ENCODE measurements around the gene PTTG1IP. TPM values are rescaled to one million over a fixed set of nuclear protein-coding genes. Genes with fewer than 3 reads are reported as not detected.
A peak's percentile ranks its signal among the peaks of the same experiment; 100 is the strongest.

The PTTG1IP gene
- total and polyA plus RNA-seq, 2 of the 13 experiments (the other 11 are each of a cell fraction or from before 2014, with no cell fraction given) = 161 to 700 TPM

DNA sequence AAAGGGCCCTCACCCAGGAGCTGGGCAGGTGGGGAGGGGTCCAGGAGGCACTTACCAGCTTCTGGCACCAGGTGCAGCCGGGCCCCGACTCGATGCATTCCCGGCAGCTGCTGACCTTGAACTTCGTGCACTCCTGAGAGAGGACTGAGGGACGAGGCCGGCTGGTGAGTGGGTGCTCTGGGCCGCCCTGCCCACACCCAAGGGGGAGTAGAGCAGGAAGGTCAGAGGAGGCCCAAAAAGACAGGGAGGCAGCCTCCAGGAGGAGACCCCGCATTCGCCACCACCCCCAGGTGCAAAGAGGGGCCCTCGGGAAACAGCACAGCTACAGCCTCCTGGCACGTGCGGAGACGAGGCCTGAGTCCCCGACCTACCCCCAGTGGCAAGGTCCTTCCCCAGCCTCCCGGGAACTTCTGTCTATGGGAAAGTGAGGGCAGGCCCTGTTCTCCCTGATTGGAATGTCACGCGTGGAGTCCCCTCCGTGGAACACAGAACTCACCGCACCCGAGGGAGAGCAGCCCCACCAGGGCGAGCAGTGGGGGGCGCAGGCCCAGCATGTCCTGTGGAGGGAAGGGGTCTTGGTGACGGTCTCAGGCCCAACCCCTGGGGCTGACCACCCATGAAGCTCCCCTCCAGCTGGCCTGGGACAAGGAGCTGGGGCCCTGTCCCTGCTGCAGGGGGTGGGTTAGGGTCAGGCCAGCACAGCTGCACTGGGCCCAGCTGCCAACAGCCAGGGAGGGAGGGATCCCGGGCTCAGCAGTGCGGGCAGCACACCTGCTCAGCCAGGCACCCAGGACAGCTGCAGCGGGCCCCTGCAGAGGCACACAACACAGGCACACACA is 37.0 kb upstream of the PTTG1IP start (continued):
- TF ChIP-seq, protein P1, sequence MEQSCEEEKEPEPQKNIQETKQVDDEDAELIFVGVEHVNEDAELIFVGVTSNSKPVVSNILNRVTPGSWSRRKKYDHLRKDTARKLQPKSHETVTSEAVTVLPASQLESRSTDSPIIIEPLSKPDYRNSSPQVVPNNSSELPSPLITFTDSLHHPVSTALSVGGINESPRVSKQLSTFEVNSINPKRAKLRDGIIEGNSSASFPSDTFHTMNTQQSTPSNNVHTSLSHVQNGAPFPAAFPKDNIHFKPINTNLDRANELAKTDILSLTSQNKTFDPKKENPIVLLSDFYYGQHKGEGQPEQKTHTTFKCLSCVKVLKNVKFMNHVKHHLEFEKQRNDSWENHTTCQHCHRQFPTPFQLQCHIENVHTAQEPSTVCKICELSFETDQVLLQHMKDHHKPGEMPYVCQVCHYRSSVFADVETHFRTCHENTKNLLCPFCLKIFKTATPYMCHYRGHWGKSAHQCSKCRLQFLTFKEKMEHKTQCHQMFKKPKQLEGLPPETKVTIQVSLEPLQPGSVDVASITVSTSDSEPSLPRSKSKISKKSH (CRISPR knock-in tag; IDR thresholded peaks at IDR 0.05; ENCODE audit: borderline replicate concordance) = 0 out of 2 replicates have a peak, but pooled peaks have one; percentile 38
- TF ChIP-seq, protein P2, sequence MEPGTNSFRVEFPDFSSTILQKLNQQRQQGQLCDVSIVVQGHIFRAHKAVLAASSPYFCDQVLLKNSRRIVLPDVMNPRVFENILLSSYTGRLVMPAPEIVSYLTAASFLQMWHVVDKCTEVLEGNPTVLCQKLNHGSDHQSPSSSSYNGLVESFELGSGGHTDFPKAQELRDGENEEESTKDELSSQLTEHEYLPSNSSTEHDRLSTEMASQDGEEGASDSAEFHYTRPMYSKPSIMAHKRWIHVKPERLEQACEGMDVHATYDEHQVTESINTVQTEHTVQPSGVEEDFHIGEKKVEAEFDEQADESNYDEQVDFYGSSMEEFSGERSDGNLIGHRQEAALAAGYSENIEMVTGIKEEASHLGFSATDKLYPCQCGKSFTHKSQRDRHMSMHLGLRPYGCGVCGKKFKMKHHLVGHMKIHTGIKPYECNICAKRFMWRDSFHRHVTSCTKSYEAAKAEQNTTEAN (CRISPR knock-in tag; conservative IDR thresholded peaks at IDR 0.05) = no peak
- TF ChIP-seq RARA (CRISPR knock-in tag; IDR thresholded peaks at IDR 0.05) (peak; percentile 92), CENPX (CRISPR knock-in tag; IDR thresholded peaks at IDR 0.05) (no peak), NFE2 (CRISPR knock-in tag; IDR thresholded peaks at IDR 0.05) (no peak), LCORL (IDR thresholded peaks at IDR 0.05) (no peak), LCORL (CRISPR knock-in tag; IDR thresholded peaks at IDR 0.05) (peak; percentile 86), SAP130 (CRISPR knock-in tag; IDR thresholded peaks at IDR 0.05; ENCODE audit: low read depth) (peak; percentile 55; the same call in 1 of the 2 replicates), ZSCAN29 (CRISPR knock-in tag; conservative IDR thresholded peaks at IDR 0.05) (no peak), ISL2 (CRISPR knock-in tag; IDR thresholded peaks at IDR 0.05) (0 out of 2 replicates have a peak, but pooled peaks have one; percentile 35), NCOA2 (CRISPR knock-in tag; IDR thresholded peaks at IDR 0.05) (peak; percentile 44; the same call in 1 of the 2 replicates), FOXJ3 (CRISPR knock-in tag; IDR thresholded peaks at IDR 0.05; ENCODE audit: borderline replicate concordance) (no peak), ZNF263 (CRISPR knock-in tag; IDR thresholded peaks at IDR 0.05) (peak; percentile 71)
- TF ChIP-seq, protein P3, sequence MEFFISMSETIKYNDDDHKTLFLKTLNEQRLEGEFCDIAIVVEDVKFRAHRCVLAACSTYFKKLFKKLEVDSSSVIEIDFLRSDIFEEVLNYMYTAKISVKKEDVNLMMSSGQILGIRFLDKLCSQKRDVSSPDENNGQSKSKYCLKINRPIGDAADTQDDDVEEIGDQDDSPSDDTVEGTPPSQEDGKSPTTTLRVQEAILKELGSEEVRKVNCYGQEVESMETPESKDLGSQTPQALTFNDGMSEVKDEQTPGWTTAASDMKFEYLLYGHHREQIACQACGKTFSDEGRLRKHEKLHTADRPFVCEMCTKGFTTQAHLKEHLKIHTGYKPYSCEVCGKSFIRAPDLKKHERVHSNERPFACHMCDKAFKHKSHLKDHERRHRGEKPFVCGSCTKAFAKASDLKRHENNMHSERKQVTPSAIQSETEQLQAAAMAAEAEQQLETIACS (CRISPR knock-in tag; IDR thresholded peaks at IDR 0.05) = 0 out of 2 replicates have a peak, but pooled peaks have one; percentile 19
- TF ChIP-seq, protein P4, sequence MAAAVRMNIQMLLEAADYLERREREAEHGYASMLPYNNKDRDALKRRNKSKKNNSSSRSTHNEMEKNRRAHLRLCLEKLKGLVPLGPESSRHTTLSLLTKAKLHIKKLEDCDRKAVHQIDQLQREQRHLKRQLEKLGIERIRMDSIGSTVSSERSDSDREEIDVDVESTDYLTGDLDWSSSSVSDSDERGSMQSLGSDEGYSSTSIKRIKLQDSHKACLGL (CRISPR knock-in tag; IDR thresholded peaks at IDR 0.05) = no peak
- TF ChIP-seq, protein P5, sequence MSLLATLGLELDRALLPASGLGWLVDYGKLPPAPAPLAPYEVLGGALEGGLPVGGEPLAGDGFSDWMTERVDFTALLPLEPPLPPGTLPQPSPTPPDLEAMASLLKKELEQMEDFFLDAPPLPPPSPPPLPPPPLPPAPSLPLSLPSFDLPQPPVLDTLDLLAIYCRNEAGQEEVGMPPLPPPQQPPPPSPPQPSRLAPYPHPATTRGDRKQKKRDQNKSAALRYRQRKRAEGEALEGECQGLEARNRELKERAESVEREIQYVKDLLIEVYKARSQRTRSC (CRISPR knock-in tag; IDR thresholded peaks at IDR 0.05; ENCODE audit: low read depth) = no peak
- TF ChIP-seq, protein P6, sequence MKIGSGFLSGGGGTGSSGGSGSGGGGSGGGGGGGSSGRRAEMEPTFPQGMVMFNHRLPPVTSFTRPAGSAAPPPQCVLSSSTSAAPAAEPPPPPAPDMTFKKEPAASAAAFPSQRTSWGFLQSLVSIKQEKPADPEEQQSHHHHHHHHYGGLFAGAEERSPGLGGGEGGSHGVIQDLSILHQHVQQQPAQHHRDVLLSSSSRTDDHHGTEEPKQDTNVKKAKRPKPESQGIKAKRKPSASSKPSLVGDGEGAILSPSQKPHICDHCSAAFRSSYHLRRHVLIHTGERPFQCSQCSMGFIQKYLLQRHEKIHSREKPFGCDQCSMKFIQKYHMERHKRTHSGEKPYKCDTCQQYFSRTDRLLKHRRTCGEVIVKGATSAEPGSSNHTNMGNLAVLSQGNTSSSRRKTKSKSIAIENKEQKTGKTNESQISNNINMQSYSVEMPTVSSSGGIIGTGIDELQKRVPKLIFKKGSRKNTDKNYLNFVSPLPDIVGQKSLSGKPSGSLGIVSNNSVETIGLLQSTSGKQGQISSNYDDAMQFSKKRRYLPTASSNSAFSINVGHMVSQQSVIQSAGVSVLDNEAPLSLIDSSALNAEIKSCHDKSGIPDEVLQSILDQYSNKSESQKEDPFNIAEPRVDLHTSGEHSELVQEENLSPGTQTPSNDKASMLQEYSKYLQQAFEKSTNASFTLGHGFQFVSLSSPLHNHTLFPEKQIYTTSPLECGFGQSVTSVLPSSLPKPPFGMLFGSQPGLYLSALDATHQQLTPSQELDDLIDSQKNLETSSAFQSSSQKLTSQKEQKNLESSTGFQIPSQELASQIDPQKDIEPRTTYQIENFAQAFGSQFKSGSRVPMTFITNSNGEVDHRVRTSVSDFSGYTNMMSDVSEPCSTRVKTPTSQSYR (CRISPR knock-in tag; IDR thresholded peaks at IDR 0.05; ENCODE audit: borderline replicate concordance) = 0 out of 2 replicates have a peak, but pooled peaks have one; percentile 18
- TF ChIP-seq, protein P7, sequence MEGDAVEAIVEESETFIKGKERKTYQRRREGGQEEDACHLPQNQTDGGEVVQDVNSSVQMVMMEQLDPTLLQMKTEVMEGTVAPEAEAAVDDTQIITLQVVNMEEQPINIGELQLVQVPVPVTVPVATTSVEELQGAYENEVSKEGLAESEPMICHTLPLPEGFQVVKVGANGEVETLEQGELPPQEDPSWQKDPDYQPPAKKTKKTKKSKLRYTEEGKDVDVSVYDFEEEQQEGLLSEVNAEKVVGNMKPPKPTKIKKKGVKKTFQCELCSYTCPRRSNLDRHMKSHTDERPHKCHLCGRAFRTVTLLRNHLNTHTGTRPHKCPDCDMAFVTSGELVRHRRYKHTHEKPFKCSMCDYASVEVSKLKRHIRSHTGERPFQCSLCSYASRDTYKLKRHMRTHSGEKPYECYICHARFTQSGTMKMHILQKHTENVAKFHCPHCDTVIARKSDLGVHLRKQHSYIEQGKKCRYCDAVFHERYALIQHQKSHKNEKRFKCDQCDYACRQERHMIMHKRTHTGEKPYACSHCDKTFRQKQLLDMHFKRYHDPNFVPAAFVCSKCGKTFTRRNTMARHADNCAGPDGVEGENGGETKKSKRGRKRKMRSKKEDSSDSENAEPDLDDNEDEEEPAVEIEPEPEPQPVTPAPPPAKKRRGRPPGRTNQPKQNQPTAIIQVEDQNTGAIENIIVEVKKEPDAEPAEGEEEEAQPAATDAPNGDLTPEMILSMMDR (CRISPR knock-in tag; IDR thresholded peaks at IDR 0.05) = 0 out of 2 replicates have a peak, but pooled peaks have one; percentile 4

All from HepG2 (cell line).